ENCODE data around the gene C6orf120.

GRCh38 chr6:169684056-169684455 is 17.9 kb upstream of the C6orf120 start:
- TF ChIP-seq CTCF (conservative IDR thresholded peaks at IDR 0.05; ENCODE audit: low read depth, low read length) (no peak), EZH2phosphoT487 (IDR thresholded peaks at IDR 0.05; ENCODE audit: borderline replicate concordance, low read length) (no peak)

Data from PC-3 (cell line).